ENCODE results near the gene SLC4A11. TPM values are rescaled to one million over a fixed set of nuclear protein-coding genes. Genes with fewer than 3 reads are reported as not detected.

The SLC4A11 gene
- total and polyA plus RNA-seq, 10 of the 15 experiments (the other 5 are each of a cell fraction or from before 2014, with no cell fraction given): 0.07 to 2.3 (median 1.1) TPM

GRCh38 chr20:3226093-3226492 is 12.9 kb downstream of the SLC4A11 start:
- 85% methylated on average over 10 of the region's 10 CpGs for WGBS (ENCODE audit: insufficient coverage, insufficient replicate concordance, low lambda C conversion rate, missing lambda C conversion rate)
- FAIRE-seq (no peak), DNase-seq (ENCODE audit: low read depth, low spot score) (no peak), ATAC-seq (no peak)
- SMC1A ChIA-PET (ENCODE audit: uncharacterized antibody, unreplicated experiment): no interaction called here
- Histone ChIP-seq H4K20me1 (ENCODE audit: control insufficient read depth, insufficient read depth) (no peaks in the 10 kb centered on the region), H3K27me3 (replicated peaks in 1 of 2; ENCODE audit: control insufficient read depth in 2 of 2, insufficient read depth in 2 of 2, low read length in 1 of 2) (no peaks in the 10 kb centered on the region), H3K4me3 (no peak overlapping the region), H3K27ac (ENCODE audit: control insufficient read depth, insufficient read depth) (no peak overlapping the region), H3K4me2 (ENCODE audit: control insufficient read depth, insufficient read depth) (no peak overlapping the region), H3K9ac (ENCODE audit: control insufficient read depth, insufficient read depth, low read length) (no peak overlapping the region), H3K4me1 (ENCODE audit: control insufficient read depth, insufficient read depth, low read length) (peaks cover 13% of the 10 kb centered on the region), H2AFZ (ENCODE audit: control insufficient read depth, low read depth, low read length) (no peak overlapping the region), H3K9me3 (replicated peaks; ENCODE audit: control insufficient read depth, insufficient read depth, low read length) (no peaks in the 10 kb centered on the region), H3K79me2 (ENCODE audit: control insufficient read depth, insufficient read depth, low read length) (no peaks in the 10 kb centered on the region), H3K36me3 (ENCODE audit: control insufficient read depth in 2 of 2, insufficient read depth in 2 of 2, low read length in 1 of 2) (peaks cover 0 to 10% of the 10 kb centered on the region in 2 experiments; a peak in 2 of 4 replicates)
- intact Hi-C loops (cut with micrococcal nuclease; ENCODE audit: unreplicated experiment) (no loop called here), in situ Hi-C loops (cut with MboI) (no loop called here)
- POLR2A ChIA-PET: no interaction called here
- RAD21 ChIA-PET (ENCODE audit: unreplicated experiment): no interaction called here
- CTCF ChIA-PET: no interaction called here
- no peak for TF ChIP-seq MLLT1 (IDR thresholded peaks at IDR 0.05)
- no peak for TF ChIP-seq MYB (IDR thresholded peaks at IDR 0.05; ENCODE audit: borderline replicate concordance, low read depth, low read length)
- no peak for TF ChIP-seq HCFC1 (IDR thresholded peaks at IDR 0.05; ENCODE audit: low read length)
- no peak for TF ChIP-seq SIX5 (IDR thresholded peaks at IDR 0.05; ENCODE audit: low read depth, low read length, severe bottlenecking)
- TF ChIP-seq HDAC2 (IDR thresholded peaks at IDR 0.05): no peak
- no peak for TF ChIP-seq SP1 (IDR thresholded peaks at IDR 0.05; ENCODE audit: low read depth, low read length)
- TF ChIP-seq STAT3 (IDR thresholded peaks at IDR 0.05; ENCODE audit: low read depth, low read length): no peak
- TF ChIP-seq EED (IDR thresholded peaks at IDR 0.05; ENCODE audit: low read depth): no peak
- TF ChIP-seq, protein P1, sequence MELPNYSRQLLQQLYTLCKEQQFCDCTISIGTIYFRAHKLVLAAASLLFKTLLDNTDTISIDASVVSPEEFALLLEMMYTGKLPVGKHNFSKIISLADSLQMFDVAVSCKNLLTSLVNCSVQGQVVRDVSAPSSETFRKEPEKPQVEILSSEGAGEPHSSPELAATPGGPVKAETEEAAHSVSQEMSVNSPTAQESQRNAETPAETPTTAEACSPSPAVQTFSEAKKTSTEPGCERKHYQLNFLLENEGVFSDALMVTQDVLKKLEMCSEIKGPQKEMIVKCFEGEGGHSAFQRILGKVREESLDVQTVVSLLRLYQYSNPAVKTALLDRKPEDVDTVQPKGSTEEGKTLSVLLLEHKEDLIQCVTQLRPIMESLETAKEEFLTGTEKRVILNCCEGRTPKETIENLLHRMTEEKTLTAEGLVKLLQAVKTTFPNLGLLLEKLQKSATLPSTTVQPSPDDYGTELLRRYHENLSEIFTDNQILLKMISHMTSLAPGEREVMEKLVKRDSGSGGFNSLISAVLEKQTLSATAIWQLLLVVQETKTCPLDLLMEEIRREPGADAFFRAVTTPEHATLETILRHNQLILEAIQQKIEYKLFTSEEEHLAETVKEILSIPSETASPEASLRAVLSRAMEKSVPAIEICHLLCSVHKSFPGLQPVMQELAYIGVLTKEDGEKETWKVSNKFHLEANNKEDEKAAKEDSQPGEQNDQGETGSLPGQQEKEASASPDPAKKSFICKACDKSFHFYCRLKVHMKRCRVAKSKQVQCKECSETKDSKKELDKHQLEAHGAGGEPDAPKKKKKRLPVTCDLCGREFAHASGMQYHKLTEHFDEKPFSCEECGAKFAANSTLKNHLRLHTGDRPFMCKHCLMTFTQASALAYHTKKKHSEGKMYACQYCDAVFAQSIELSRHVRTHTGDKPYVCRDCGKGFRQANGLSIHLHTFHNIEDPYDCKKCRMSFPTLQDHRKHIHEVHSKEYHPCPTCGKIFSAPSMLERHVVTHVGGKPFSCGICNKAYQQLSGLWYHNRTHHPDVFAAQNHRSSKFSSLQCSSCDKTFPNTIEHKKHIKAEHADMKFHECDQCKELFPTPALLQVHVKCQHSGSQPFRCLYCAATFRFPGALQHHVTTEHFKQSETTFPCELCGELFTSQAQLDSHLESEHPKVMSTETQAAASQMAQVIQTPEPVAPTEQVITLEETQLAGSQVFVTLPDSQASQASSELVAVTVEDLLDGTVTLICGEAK (IDR thresholded peaks at IDR 0.05; ENCODE audit: borderline replicate concordance): no peak
- no TSS peak for BruUV-seq (replicated peaks)

Measured in GM12878 (cell line).